OCI-LY1 (cell line): ENCODE data around the gene ERG.

ENCODE experiments used
- H2AFZ ChIP-seq: fragments of 200-600 bp; sonication (generic), shearing (Covaris generic); 2 replicates; pipeline ENCODE4 v1.6.0; 2014; ENCODE audit warnings: antibody characterized with exemption, mild to moderate bottlenecking, low read length
- H3F3A ChIP-seq: fragments of 200-600 bp; sonication (generic), shearing (Covaris generic); 2 replicates; pipeline ENCODE4 v1.6.0; 2014; ENCODE audit warnings: mild to moderate bottlenecking, antibody characterized with exemption, low read length, moderate library complexity; ENCODE audit not compliant: insufficient read depth
- H3K27ac ChIP-seq: fragments of 200-600 bp; sonication (generic); 2 replicates; pipeline ENCODE4 v1.5.1; 2014; ENCODE audit warnings: low read length, mixed run types, mild to moderate bottlenecking, low read depth; ENCODE audit not compliant: poor library complexity, severe bottlenecking
- H3K27me3 ChIP-seq: fragments of 200-600 bp; sonication (generic); 2 replicates; pipeline ENCODE4 v1.6.0; 2014; ENCODE audit warnings: antibody characterized with exemption, mild to moderate bottlenecking, low read length, moderate library complexity; ENCODE audit not compliant: insufficient read depth
- H3K36me3 ChIP-seq: fragments of 200-600 bp; sonication (generic); 2 replicates; pipeline ENCODE4 v1.6.1; 2014; ENCODE audit warnings: mild to moderate bottlenecking, antibody characterized with exemption, low read length, moderate library complexity, mixed read lengths; ENCODE audit not compliant: insufficient read depth
- H3K4me1 ChIP-seq: fragments of 200-600 bp; sonication (generic); 2 replicates; pipeline ENCODE4 v1.5.1; 2014; ENCODE audit warnings: mild to moderate bottlenecking, low read length, moderate library complexity; ENCODE audit not compliant: insufficient read depth, severe bottlenecking
- H3K4me2 ChIP-seq: fragments of 200-600 bp; sonication (generic), shearing (Covaris generic); 2 replicates; pipeline ENCODE4 v1.6.1; 2014; ENCODE audit warnings: low read length
- H3K4me3 ChIP-seq: fragments of 200-600 bp; sonication (generic); 2 replicates; pipeline ENCODE4 v1.5.1; 2014; ENCODE audit warnings: low read length, low read depth, mild to moderate bottlenecking, mixed read lengths; ENCODE audit not compliant: poor library complexity, severe bottlenecking
- H3K79me2 ChIP-seq: fragments of 200-600 bp; shearing (Covaris generic); 2 replicates; pipeline ENCODE4 v1.6.1; 2016; ENCODE audit warnings: mixed run types, low read length, mixed read lengths; ENCODE audit not compliant: insufficient read depth
- H3K9ac ChIP-seq: fragments of 200-600 bp; sonication (generic), shearing (Covaris generic); 2 replicates; pipeline ENCODE4 v1.6.1; 2014; ENCODE audit warnings: mild to moderate bottlenecking, low read length, mixed read lengths
- H3K9me2 ChIP-seq: fragments of 200-600 bp; sonication (generic), shearing (Covaris generic); 2 replicates; pipeline ENCODE4 v1.6.1; 2014; ENCODE audit warnings: low read depth, mild to moderate bottlenecking, low read length, mixed read lengths
- H3K9me3 ChIP-seq: fragments of 200-600 bp; shearing (Covaris generic); 2 replicates; pipeline ENCODE4 v1.6.1; 2014; ENCODE audit warnings: low read length, mixed read lengths
- H4K20me1 ChIP-seq: fragments of 200-600 bp; sonication (generic), shearing (Covaris generic); 2 replicates; pipeline ENCODE4 v1.6.0; 2016; ENCODE audit warnings: mild to moderate bottlenecking, low read length; ENCODE audit not compliant: insufficient read depth
- EZH2 ChIP-seq: fragments of 200-600 bp; sonication (generic), shearing (Covaris generic); IDR thresholded peaks from 2 replicates; pipeline ENCODE4 v1.8.0; 2017; ENCODE audit warnings: borderline replicate concordance, mixed run types, mild to moderate bottlenecking, antibody characterized with exemption, low read length, moderate library complexity, mixed read lengths
- TF ChIP-seq, protein P1 (sequence below): fragments of 200-600 bp; sonication (generic), shearing (Covaris generic); IDR thresholded peaks from 2 replicates; pipeline ENCODE4 v1.5.1; 2017; ENCODE audit warnings: mild to moderate bottlenecking, antibody characterized with exemption, low read length, moderate library complexity, mixed read lengths

The ERG gene

DNA sequence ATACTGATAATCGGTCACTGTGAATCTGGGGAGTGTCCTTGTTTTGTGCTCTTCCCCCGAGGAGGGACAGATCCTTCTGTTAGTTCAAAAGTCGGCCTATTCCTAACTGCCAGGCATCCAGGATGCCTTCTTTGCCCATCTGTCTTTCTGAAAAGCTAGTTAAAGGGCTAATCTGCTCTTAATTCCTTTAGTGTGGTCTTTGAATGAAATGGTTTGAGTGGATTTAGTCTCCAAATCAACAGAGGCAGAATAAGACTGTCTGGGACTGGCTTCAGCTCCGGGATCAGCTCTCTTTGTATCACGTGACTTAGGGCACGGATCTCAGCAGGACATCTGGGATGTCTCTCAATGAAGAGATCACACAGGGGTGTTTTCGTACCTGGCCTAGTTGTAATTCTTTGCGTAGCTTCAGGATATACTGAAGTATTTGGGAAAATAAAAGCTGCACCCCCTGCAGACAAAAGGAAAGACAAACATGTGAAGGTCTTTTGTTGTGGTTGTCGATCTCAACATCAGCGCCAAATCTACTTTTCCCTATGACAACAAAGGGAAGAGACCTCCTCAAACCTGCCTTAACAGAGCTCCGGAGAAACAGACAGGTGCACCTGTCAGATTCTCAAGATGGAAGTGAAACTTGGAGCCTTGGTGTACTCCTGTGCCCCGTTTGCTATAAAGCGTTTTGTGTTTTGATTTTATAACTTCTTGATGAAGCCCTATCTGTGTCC lies 97.9 kb downstream of the ERG start:
- H3K27ac ChIP-seq, result no peak overlapping the region
- H4K20me1 ChIP-seq, result no peaks in the 10 kb centered on the region
- no peak overlapping the region for H2AFZ ChIP-seq
- no peaks in the 10 kb centered on the region for H3K36me3 ChIP-seq
- H3K9me2 ChIP-seq, result no peaks in the 10 kb centered on the region
- H3K79me2 ChIP-seq, result no peaks in the 10 kb centered on the region
- no peaks in the 10 kb centered on the region for H3F3A ChIP-seq
- H3K27me3 ChIP-seq, result no peaks in the 10 kb centered on the region
- TF ChIP-seq, protein P1, sequence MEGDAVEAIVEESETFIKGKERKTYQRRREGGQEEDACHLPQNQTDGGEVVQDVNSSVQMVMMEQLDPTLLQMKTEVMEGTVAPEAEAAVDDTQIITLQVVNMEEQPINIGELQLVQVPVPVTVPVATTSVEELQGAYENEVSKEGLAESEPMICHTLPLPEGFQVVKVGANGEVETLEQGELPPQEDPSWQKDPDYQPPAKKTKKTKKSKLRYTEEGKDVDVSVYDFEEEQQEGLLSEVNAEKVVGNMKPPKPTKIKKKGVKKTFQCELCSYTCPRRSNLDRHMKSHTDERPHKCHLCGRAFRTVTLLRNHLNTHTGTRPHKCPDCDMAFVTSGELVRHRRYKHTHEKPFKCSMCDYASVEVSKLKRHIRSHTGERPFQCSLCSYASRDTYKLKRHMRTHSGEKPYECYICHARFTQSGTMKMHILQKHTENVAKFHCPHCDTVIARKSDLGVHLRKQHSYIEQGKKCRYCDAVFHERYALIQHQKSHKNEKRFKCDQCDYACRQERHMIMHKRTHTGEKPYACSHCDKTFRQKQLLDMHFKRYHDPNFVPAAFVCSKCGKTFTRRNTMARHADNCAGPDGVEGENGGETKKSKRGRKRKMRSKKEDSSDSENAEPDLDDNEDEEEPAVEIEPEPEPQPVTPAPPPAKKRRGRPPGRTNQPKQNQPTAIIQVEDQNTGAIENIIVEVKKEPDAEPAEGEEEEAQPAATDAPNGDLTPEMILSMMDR, result no peak
- no peak for TF ChIP-seq EZH2
- no peaks in the 10 kb centered on the region for H3K9me3 ChIP-seq
- no peaks in the 10 kb centered on the region for H3K4me1 ChIP-seq
- no peak overlapping the region for H3K4me2 ChIP-seq
- no peak overlapping the region for H3K4me3 ChIP-seq
- no peak overlapping the region for H3K9ac ChIP-seq

DNA sequence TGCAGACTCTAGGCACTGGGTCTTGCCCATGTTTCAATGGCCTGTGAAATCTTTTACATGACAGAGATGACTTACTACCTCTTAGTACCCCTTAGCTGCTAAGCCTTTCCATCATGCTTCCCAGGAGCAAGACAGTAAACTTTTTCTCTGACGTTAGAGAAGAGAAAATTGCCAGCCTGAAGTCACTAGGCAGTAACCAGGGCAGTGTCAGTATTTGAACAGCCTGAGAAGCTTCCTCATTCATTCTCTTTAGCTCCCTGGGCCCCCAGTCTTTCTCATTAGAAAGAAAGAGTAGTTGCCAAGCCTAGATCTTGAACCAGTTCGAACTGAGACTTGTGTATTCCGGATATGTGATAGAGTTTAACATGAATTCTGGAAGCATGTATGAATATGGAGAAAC lies 99.2 kb downstream of the ERG start:
- TF ChIP-seq, protein P1, result no peak
- no peak for TF ChIP-seq EZH2
- Histone ChIP-seq H3K9ac (no peak overlapping the region), H3F3A (no peaks in the 10 kb centered on the region), H3K4me1 (no peaks in the 10 kb centered on the region), H3K79me2 (no peaks in the 10 kb centered on the region), H3K27ac (no peak overlapping the region), H4K20me1 (no peaks in the 10 kb centered on the region), H3K9me2 (no peaks in the 10 kb centered on the region), H3K4me3 (no peak overlapping the region), H3K36me3 (no peaks in the 10 kb centered on the region), H2AFZ (no peak overlapping the region), H3K4me2 (no peak overlapping the region), H3K9me3 (no peaks in the 10 kb centered on the region), H3K27me3 (no peaks in the 10 kb centered on the region)

DNA sequence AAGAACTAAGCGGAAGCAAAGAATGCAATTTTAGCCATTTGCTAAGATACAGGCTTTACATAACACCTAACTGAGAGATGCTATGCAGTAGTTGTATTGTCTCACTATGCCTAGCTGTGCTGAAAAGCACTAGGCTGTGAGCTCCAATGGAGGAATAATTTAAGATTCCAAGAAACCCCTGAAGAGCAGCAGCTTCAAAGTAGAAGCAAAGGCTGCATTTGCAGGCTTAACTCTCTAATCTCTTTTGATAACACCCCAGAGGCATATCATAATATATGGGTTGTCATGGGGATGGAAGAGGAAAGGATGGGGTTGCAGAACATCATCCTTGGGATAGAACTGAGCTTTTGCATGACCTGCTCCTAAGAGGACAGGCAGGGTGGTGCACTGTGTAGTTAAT lies 102.0 kb downstream of the ERG start:
- no peaks in the 10 kb centered on the region for H3F3A ChIP-seq
- no peaks in the 10 kb centered on the region for H3K9me3 ChIP-seq
- no peak overlapping the region for H3K27ac ChIP-seq
- H3K9ac ChIP-seq, result no peak overlapping the region
- H2AFZ ChIP-seq, result no peak overlapping the region
- no peaks in the 10 kb centered on the region for H3K9me2 ChIP-seq
- no peaks in the 10 kb centered on the region for H3K27me3 ChIP-seq
- H3K36me3 ChIP-seq, result no peaks in the 10 kb centered on the region
- H4K20me1 ChIP-seq, result no peaks in the 10 kb centered on the region
- no peak overlapping the region for H3K4me3 ChIP-seq
- no peaks in the 10 kb centered on the region for H3K79me2 ChIP-seq
- H3K4me2 ChIP-seq, result no peak overlapping the region
- TF ChIP-seq, protein P1, result no peak
- no peak for TF ChIP-seq EZH2
- H3K4me1 ChIP-seq, result no peaks in the 10 kb centered on the region
